HG02981 (cell line): Measurements from ENCODE around the gene UBQLNL.

ENCODE experiments used
- ATAC-seq: cut with Tn5 transposase; IDR thresholded peaks from one replicate; pipeline ENCODE4 v1.9.1; 2021; ENCODE audit warnings: mild to moderate bottlenecking, moderate library complexity; ENCODE audit not compliant: unreplicated experiment

Gene UBQLNL, protein sequence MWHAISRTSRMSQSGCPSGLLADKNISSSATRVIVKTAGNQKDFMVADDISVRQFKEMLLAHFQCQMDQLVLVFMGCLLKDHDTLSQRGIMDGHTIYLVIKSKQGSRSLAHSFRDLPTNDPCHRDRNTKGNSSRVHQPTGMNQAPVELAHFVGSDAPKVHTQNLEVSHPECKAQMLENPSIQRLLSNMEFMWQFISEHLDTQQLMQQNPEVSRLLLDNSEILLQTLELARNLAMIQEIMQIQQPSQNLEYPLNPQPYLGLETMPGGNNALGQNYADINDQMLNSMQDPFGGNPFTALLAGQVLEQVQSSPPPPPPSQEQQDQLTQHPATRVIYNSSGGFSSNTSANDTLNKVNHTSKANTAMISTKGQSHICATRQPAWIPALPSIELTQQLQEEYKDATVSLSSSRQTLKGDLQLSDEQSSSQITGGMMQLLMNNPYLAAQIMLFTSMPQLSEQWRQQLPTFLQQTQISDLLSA

DNA sequence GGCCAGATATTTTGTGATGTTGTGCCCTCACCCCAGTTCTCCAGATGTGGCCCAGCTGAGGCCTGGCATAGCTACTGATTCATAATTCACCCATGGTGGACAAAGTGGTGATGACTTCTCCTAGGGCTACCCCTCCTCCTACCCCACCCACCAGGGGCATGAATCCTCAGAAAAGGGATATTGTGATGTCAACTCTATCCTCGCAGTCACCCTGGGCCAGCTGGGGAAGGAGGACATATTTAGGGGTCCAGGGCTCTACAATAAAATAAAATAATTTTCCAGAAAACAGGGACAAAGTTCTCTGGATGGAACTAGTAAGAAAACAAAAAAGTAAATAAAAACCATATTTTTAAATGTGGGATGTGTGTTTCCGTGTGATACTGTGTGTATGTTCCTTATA, at the start of gene UBQLNL:
TSS of gene UBQLNL (minus strand) at position 101 of the 400 bp plus-strand sequence. CDS start 258 bp downstream, outside the sequence.
- ATAC-seq = no peak

GRCh38 chr11:5564259-5565019, 47.9 kb upstream of the UBQLNL start:
- ATAC-seq = no peak

- no peak for ATAC-seq
Observed at GRCh38 chr11:5557751-5558150, 41.3 kb upstream of the UBQLNL start.

DNA sequence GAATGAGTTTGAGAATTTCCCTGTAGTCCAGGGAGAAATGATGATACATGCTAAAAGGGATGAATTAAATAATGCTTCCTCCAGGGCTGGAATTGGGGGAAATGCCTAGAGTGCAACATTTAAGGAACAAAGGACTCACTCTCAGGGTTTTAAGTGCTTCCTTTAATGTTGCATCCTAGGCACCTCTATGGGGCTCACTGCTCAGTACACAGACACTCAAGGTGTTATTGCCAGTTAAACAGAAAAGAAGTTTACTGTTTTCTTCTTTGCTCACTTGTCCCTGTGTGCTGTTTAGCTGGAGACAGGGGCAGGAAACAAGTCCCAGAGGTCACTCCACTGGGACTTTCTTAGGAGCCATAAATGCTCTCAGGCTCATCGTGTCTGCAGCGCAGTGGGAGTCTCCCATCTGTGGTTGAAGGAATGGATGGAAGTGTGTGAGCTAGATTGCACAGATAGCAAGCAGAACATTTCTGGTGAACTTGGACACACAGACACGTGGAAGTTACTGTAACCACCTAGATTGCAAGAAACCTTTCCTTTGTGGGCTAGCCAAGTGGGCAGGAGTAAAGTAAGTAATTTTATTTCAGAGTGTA, 40.2 kb upstream of the UBQLNL start:
- ATAC-seq = no peak

- no peak for ATAC-seq
Observed at GRCh38 chr11:5553343-5553742, 36.8 kb upstream of the UBQLNL start.

GRCh38 chr11:5550440-5551095, 34.1 kb upstream of the UBQLNL start:
- peak; percentile 73 for ATAC-seq

DNA sequence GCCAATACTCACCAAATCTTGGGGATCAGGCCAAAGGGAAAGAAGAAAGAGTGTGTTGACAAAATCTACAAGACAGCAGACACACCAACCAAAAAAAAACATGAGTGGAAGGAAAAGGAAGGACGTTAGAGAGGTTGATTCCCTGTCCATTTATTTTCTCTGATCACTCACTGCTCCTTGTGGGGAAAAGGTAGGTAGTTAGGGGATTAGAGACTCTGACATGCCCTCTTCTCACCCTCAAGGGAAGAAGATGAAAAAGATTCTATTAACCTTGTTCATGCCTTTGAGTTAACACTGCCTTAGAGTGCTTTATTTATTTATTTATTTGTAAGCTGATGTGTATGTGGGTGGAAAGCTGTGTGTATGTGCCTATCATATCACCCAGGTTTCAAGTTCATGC, 31.9 kb upstream of the UBQLNL start, which contains the start of gene OR52H1:
TSS of gene OR52H1 (minus strand) at position 101 of the 400 bp plus-strand sequence. CDS start 3,035 bp downstream, outside the sequence.
- ATAC-seq = no peak

GRCh38 chr11:5547982-5548381, 31.5 kb upstream of the UBQLNL start:
- ATAC-seq = peak; percentile 55

DNA sequence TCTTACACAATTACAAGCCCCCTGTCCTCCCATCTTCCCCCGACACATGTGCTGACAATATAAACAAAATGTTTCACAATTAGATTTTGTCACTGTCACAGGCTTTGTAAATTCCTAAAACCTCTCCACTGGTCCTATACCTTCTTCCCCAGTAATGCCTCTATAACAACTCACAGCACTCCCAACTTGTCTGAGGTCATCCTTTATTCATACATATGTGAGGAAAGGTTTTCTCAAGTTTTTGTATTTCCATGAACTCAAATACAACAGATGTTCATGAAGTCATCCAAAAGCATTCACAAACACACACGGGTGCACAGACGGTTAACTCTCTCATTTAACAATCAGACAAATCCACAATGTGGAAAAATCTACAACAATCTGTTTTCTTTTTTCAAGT, 30.0 kb upstream of the UBQLNL start:
- ATAC-seq = no peak

DNA sequence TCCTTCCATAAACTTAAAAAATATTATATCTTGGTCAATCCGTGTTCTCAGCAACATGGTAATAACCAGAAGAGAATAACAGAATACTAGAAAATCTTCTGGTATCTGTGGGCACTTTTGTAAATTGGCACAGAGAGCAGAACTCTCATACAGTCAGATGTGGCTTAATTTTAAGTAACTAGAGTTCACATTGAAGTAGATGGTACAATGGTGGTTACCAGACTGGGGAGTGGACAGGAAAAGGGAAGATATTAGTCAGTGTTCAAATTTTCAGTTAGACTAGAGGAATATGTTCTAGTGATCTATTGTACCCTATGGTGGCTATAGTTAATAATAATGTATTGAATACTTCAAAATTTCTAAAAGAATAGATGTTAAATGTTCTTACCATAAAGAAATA, 24.9 kb upstream of the UBQLNL start:
- no peak for ATAC-seq

- no peak for ATAC-seq
Observed at GRCh38 chr11:5536482-5536881, 20.0 kb upstream of the UBQLNL start.

DNA sequence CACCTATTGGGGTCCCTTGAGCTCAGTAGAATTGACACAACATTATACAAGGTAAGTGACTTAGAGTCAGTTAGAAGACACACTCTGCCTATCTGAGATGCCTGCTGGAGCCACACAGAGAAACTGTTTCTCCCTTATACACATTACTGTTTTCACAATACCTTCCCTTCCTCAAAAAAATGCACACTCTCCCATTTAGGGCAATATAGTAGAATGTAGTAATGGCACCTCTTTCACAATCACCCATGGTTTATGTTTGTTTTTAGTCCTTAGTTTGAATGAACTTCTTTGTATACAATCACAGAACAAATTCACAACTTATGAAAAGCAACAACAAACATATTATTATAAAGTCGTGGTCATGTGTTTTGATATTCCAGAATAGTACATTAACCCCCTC, 17.5 kb upstream of the UBQLNL start:
- ATAC-seq = no peak

- no peak for ATAC-seq
Observed at GRCh38 chr11:5531053-5531831, 14.7 kb upstream of the UBQLNL start.

DNA sequence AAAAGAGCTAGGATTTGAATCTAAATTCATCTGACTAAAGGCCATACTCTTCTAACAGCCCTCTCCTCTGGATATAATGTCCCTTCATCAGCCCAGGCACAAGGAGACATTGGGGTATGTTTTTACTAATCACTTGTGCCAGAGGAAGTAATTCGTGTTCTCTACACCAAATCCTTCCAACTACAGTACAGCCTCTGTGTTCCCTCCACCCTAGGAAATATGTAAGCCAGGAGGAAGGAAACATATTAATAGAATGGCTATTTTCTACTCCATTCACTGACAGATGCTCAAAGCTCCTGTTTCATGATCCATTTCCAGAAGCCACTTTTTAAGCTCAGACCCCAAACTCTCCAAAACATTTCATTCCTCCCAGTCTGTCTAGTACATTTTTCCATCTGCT, 12.0 kb upstream of the UBQLNL start:
- ATAC-seq = no peak

- no peak for ATAC-seq
Observed at GRCh38 chr11:5527716-5528115, 11.2 kb upstream of the UBQLNL start.

- ATAC-seq = no peak
Observed at GRCh38 chr11:5524756-5525155, 8.3 kb upstream of the UBQLNL start.

DNA sequence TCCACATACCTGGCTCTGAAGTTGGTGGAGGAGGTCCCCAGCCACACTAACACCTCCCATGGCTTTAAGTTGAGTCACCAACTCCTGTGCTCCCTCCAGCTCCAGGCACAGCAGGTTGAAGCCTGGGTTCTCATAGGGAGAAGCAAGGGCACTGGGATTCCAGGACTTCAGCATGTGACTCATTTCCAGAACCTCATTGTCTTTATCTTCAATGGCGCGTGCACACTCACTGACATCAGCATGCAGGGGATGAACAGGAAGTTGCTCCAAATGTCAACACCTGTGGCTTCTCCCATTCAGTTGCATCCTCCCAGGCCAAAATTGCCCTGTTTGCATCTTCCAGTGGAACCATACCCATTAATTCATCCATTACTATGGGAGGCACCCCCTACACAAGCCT, 5.8 kb upstream of the UBQLNL start:
- ATAC-seq = no peak

GRCh38 chr11:5521540-5521939, 5.0 kb upstream of the UBQLNL start:
- no peak for ATAC-seq

DNA sequence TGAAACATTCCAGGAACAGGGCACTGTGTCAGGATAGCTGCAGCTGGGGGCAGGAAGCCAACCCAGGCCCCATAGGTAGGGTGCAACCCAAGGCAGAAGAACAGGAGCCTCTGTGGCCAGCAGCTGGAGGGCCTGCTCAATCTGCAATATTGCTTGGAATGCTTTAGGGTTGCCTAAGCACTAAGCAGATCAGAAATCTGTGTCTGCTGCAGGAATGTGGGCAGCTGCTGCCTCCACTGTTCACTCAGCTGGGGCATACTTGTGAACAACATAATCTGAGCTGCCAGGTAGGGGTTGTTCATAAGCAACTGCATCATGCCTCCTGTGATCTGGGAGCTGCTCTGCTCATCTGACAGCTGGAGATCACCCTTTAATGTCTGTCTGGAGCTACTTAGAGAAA, 1.7 kb downstream of the UBQLNL start:
- ATAC-seq = no peak

DNA sequence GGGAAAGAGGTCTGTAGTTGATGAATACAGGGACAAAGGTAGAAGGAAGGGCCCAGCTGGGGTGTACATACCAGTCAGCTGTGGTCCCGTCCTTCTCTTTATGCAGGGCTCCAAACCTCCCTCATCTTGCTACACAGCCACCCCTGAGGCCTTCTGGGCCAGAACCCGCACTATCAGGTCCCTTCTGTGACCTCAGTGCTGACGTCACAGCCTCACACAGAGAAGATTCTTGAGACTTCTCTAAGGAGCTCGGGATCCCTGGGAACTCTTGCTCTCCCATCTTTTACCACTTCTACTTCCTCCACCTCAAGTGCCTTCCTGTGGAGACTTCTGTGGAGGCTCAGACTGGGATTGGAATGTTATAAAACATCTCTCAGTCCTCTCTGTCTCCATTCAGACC, 6.7 kb downstream of the UBQLNL start, which contains the start of gene UBQLN3:
TSS of gene UBQLN3 (minus strand) at position 155 of the 400 bp plus-strand sequence. CDS start 399 bp downstream, outside the sequence.
- no peak for ATAC-seq
